Muscle layer of colon (tissue), 2 donors: Measurements from ENCODE around the gene OR4N5.
"Not testable (repeated sequence)": the region's sequence is repeated elsewhere in the genome, so short reads cannot be mapped to it uniquely, and the experiment has no call there.

Experiments used
- H3K27ac ChIP-seq: one replicate; pipeline ENCODE4 v1.7.0; 2013; ENCODE audit warnings: low read depth, mild to moderate bottlenecking, low read length, moderate library complexity
- H3K27me3 ChIP-seq, 2 donors: one replicate each; pipeline ENCODE4 v1.7.0; 2013; ENCODE audit warnings: low read length in 2 of 2, mild to moderate bottlenecking in 2 of 2; ENCODE audit not compliant: insufficient read depth in 2 of 2, control insufficient read depth in 1 of 2
- H3K36me3 ChIP-seq: one replicate; pipeline ENCODE4 v1.7.0; 2013; ENCODE audit warnings: mild to moderate bottlenecking, low read length; ENCODE audit not compliant: insufficient read depth
- H3K4me1 ChIP-seq: one replicate; pipeline ENCODE4 v1.7.0; 2013; ENCODE audit warnings: mild to moderate bottlenecking, low read length; ENCODE audit not compliant: insufficient read depth
- H3K4me3 ChIP-seq, 2 donors: one replicate each; pipeline ENCODE4 v1.7.0; 2013; ENCODE audit warnings: low read length in 2 of 2, low read depth in 1 of 2, mild to moderate bottlenecking in 1 of 2, moderate library complexity in 1 of 2
- H3K9ac ChIP-seq: one replicate; pipeline ENCODE4 v1.7.0; 2013; ENCODE audit warnings: low read length
- H3K9me3 ChIP-seq: one replicate; pipeline ENCODE4 v1.7.0; 2013; ENCODE audit warnings: mild to moderate bottlenecking, low read length
- donor health status: abdominal sarcoma.
- donor health status: Adenocarcinoma of cecum.

Gene OR4N5

GRCh38 chr14:20138520-20138919 is at the start of gene OR4N5:
TSS of gene OR4N5 (plus strand) at chr14:20138820. CDS start at chr14:20143736, 4,916 bp downstream.
- Histone ChIP-seq H3K27ac (no peak within 1 kb of the TSS), H3K36me3 (no peaks in the 10 kb centered on the region), H3K9me3 (no peaks in the 10 kb centered on the region), H3K27me3 (no peaks in the 10 kb centered on the region), H3K4me3 (no peak within 1 kb of the TSS), H3K4me1 (no peaks in the 10 kb centered on the region), H3K9ac (no peak within 1 kb of the TSS)

- H3K27ac ChIP-seq: no peak overlapping the region
- H3K27me3 ChIP-seq: no peaks in the 10 kb centered on the region
- no peak overlapping the region for H3K9ac ChIP-seq
- no peaks in the 10 kb centered on the region for H3K9me3 ChIP-seq
- no peaks in the 10 kb centered on the region for H3K36me3 ChIP-seq
- no peak overlapping the region for H3K4me3 ChIP-seq
- no peaks in the 10 kb centered on the region for H3K4me1 ChIP-seq
Observed at GRCh38 chr14:20092050-20092449, 46.6 kb upstream of the OR4N5 start.

GRCh38 chr14:20093442-20093841 is 45.2 kb upstream of the OR4N5 start:
- H3K9ac ChIP-seq: no peak overlapping the region
- no peaks in the 10 kb centered on the region for H3K9me3 ChIP-seq
- no peaks in the 10 kb centered on the region for H3K4me1 ChIP-seq
- H3K27me3 ChIP-seq: no peaks in the 10 kb centered on the region
- H3K27ac ChIP-seq: no peak overlapping the region
- no peak overlapping the region for H3K4me3 ChIP-seq
- H3K36me3 ChIP-seq: no peaks in the 10 kb centered on the region

- H3K9ac ChIP-seq, H3K27ac ChIP-seq, H3K27me3 ChIP-seq, H3K4me1 ChIP-seq, H3K9me3 ChIP-seq, H3K36me3 ChIP-seq, H3K4me3 ChIP-seq: not testable (repeated sequence)
Observed at GRCh38 chr14:20098926-20099770, 39.5 kb upstream of the OR4N5 start.

GRCh38 chr14:20110438-20110837 is 28.2 kb upstream of the OR4N5 start, which contains the start of gene OR4K17:
TSS of gene OR4K17 (plus strand) at chr14:20110739. CDS start at chr14:20117500, 6,761 bp downstream.
- H3K27ac ChIP-seq: no peak within 1 kb of the TSS
- H3K9ac ChIP-seq: no peak within 1 kb of the TSS
- no peaks in the 10 kb centered on the region for H3K9me3 ChIP-seq
- no peaks in the 10 kb centered on the region for H3K27me3 ChIP-seq
- H3K4me3 ChIP-seq: no peak within 1 kb of the TSS
- no peaks in the 10 kb centered on the region for H3K4me1 ChIP-seq
- no peaks in the 10 kb centered on the region for H3K36me3 ChIP-seq

GRCh38 chr14:20112321-20112720 is 26.3 kb upstream of the OR4N5 start:
- Histone ChIP-seq H3K4me3 (no peak overlapping the region), H3K36me3 (no peaks in the 10 kb centered on the region), H3K27ac (no peak overlapping the region), H3K4me1 (no peaks in the 10 kb centered on the region), H3K9me3 (no peaks in the 10 kb centered on the region), H3K9ac (no peak overlapping the region), H3K27me3 (no peaks in the 10 kb centered on the region)

GRCh38 chr14:20116748-20117147 is 21.9 kb upstream of the OR4N5 start:
- Histone ChIP-seq H3K27ac (no peak overlapping the region), H3K36me3 (no peaks in the 10 kb centered on the region), H3K27me3 (no peaks in the 10 kb centered on the region), H3K9me3 (no peaks in the 10 kb centered on the region), H3K4me1 (no peaks in the 10 kb centered on the region), H3K4me3 (no peak overlapping the region), H3K9ac (no peak overlapping the region)

- Histone ChIP-seq H3K27me3 (no peaks in the 10 kb centered on the region), H3K27ac (no peak overlapping the region), H3K4me3 (no peak overlapping the region), H3K36me3 (no peaks in the 10 kb centered on the region), H3K4me1 (no peaks in the 10 kb centered on the region), H3K9ac (no peak overlapping the region), H3K9me3 (no peaks in the 10 kb centered on the region)
Observed at GRCh38 chr14:20118795-20119194, 19.8 kb upstream of the OR4N5 start.

- Histone ChIP-seq H3K27ac (no peak overlapping the region), H3K27me3 (no peaks in the 10 kb centered on the region), H3K36me3 (no peaks in the 10 kb centered on the region), H3K9ac (no peak overlapping the region), H3K9me3 (no peaks in the 10 kb centered on the region), H3K4me1 (no peaks in the 10 kb centered on the region), H3K4me3 (no peak overlapping the region)
Observed at GRCh38 chr14:20143911-20144310, 5.3 kb downstream of the OR4N5 start.

GRCh38 chr14:20144820-20145219 is 6.2 kb downstream of the OR4N5 start:
- Histone ChIP-seq H3K4me1 (no peaks in the 10 kb centered on the region), H3K9ac (no peak overlapping the region), H3K9me3 (no peaks in the 10 kb centered on the region), H3K36me3 (no peaks in the 10 kb centered on the region), H3K4me3 (no peak overlapping the region), H3K27ac (no peak overlapping the region), H3K27me3 (no peaks in the 10 kb centered on the region)

GRCh38 chr14:20164462-20164861 is 25.8 kb downstream of the OR4N5 start:
- Histone ChIP-seq H3K9ac (no peak overlapping the region), H3K27ac (no peak overlapping the region), H3K36me3 (no peaks in the 10 kb centered on the region), H3K4me1 (no peaks in the 10 kb centered on the region), H3K4me3 (no peak overlapping the region), H3K27me3 (no peaks in the 10 kb centered on the region), H3K9me3 (no peaks in the 10 kb centered on the region)

GRCh38 chr14:20167091-20167490 is 28.5 kb downstream of the OR4N5 start:
- H3K9me3 ChIP-seq: no peaks in the 10 kb centered on the region
- H3K27me3 ChIP-seq: no peaks in the 10 kb centered on the region
- no peaks in the 10 kb centered on the region for H3K4me1 ChIP-seq
- H3K4me3 ChIP-seq: no peak overlapping the region
- no peak overlapping the region for H3K27ac ChIP-seq
- H3K9ac ChIP-seq: no peak overlapping the region
- H3K36me3 ChIP-seq: no peaks in the 10 kb centered on the region
